GM19397 (cell line): ENCODE data around the gene VN1R5.
"Not testable (repeated sequence)": the region's sequence is repeated elsewhere in the genome, so short reads cannot be mapped to it uniquely, and the experiment has no call there.

Source experiments
- ATAC-seq: cut with Tn5 transposase; IDR thresholded peaks from one replicate; pipeline ENCODE4 v1.9.1; 2021; ENCODE audit warnings: mild to moderate bottlenecking, moderate library complexity; ENCODE audit not compliant: unreplicated experiment

Gene VN1R5

GRCh38 chr1:247270003-247270402 is 14.1 kb downstream of the VN1R5 start:
- ATAC-seq = no peak

GRCh38 chr1:247273013-247273412 is 17.1 kb downstream of the VN1R5 start:
- no peak for ATAC-seq

- ATAC-seq = no peak
Observed at GRCh38 chr1:247274605-247275256, 18.9 kb downstream of the VN1R5 start.

- ATAC-seq = no peak
Observed at GRCh38 chr1:247277191-247277590, 21.3 kb downstream of the VN1R5 start.

GRCh38 chr1:247281001-247281574 is 25.2 kb downstream of the VN1R5 start:
- no peak for ATAC-seq

GRCh38 chr1:247286134-247286670 is 30.3 kb downstream of the VN1R5 start:
- ATAC-seq = no peak

- no peak for ATAC-seq
Observed at GRCh38 chr1:247287460-247287859, 31.6 kb downstream of the VN1R5 start.

GRCh38 chr1:247288341-247288740 is 32.5 kb downstream of the VN1R5 start:
- ATAC-seq = no peak

GRCh38 chr1:247289274-247289892 is 33.5 kb downstream of the VN1R5 start:
- ATAC-seq = not testable (repeated sequence)

GRCh38 chr1:247290576-247290975 is 34.7 kb downstream of the VN1R5 start:
- no peak for ATAC-seq

- no peak for ATAC-seq
Observed at GRCh38 chr1:247291161-247291560, 35.3 kb downstream of the VN1R5 start.

- no peak for ATAC-seq
Observed at GRCh38 chr1:247291833-247292561, 36.1 kb downstream of the VN1R5 start.

- ATAC-seq = no peak
Observed at GRCh38 chr1:247293047-247293446, 37.2 kb downstream of the VN1R5 start.

- ATAC-seq = no peak
Observed at GRCh38 chr1:247294282-247294681, 38.4 kb downstream of the VN1R5 start.

GRCh38 chr1:247295274-247295684 is 39.4 kb downstream of the VN1R5 start:
- no peak for ATAC-seq

- no peak for ATAC-seq
Observed at GRCh38 chr1:247295746-247296145, 39.9 kb downstream of the VN1R5 start.

- ATAC-seq = no peak
Observed at GRCh38 chr1:247296599-247297180, 40.8 kb downstream of the VN1R5 start.

- no peak for ATAC-seq
Observed at GRCh38 chr1:247297263-247298123, 41.6 kb downstream of the VN1R5 start.

- no peak for ATAC-seq
Observed at GRCh38 chr1:247298124-247298481, 42.2 kb downstream of the VN1R5 start.

GRCh38 chr1:247298701-247299100 is 42.8 kb downstream of the VN1R5 start:
- ATAC-seq = no peak
